ENCODE measurements around the gene CHST11. TPM values are rescaled to one million over a fixed set of nuclear protein-coding genes. Genes with fewer than 3 reads are reported as not detected.
A peak's percentile ranks its signal among the peaks of the same experiment; 100 is the strongest.

CHST11 gene
- total and polyA plus RNA-seq, 10 donors = 5.2 to 65.1 (median 48.4) TPM

DNA sequence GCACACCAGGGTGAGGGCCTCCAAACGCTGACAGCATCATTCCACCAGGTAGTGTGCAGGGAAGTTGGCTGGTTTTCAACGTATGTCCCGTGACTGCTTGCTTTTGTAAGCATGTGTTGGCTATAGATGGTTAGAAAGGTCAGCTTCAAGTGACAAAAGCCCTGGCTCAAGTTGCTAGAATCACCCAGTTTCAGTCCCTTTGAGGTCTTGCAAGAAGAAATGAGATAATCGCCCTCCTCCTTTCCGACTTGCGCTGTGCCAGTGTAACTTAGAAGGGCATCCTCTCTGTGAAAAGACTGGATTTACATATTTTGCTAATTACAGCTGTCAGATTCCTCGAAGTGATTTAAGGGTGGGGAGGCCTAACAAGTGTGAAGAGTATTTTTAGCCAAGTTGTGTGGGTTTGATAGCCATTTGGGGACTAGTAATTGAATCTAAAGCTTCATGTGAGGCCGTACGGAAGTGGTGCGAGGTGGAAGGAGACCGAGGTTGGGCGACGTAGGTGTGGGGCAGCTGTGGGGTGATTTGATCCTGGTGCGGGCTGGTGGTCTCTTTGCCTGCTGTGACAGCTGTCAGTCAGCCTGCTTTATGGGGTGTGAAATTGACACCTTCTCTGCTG, 94.7 kb downstream of the CHST11 start:
- TF ChIP-seq POLR2AphosphoS5 (IDR thresholded peaks at IDR 0.05) = no peak
- TF ChIP-seq, protein P1, sequence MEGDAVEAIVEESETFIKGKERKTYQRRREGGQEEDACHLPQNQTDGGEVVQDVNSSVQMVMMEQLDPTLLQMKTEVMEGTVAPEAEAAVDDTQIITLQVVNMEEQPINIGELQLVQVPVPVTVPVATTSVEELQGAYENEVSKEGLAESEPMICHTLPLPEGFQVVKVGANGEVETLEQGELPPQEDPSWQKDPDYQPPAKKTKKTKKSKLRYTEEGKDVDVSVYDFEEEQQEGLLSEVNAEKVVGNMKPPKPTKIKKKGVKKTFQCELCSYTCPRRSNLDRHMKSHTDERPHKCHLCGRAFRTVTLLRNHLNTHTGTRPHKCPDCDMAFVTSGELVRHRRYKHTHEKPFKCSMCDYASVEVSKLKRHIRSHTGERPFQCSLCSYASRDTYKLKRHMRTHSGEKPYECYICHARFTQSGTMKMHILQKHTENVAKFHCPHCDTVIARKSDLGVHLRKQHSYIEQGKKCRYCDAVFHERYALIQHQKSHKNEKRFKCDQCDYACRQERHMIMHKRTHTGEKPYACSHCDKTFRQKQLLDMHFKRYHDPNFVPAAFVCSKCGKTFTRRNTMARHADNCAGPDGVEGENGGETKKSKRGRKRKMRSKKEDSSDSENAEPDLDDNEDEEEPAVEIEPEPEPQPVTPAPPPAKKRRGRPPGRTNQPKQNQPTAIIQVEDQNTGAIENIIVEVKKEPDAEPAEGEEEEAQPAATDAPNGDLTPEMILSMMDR (IDR thresholded peaks at IDR 0.05 in 8 of 11, conservative IDR thresholded peaks at IDR 0.05 in 3 of 11) = no peak
- TF ChIP-seq POLR2A (IDR thresholded peaks at IDR 0.05) = no peak
- intact Hi-C loops (cut with DNase I; ENCODE audit: low total_unique reads) = no loop called here

DNA sequence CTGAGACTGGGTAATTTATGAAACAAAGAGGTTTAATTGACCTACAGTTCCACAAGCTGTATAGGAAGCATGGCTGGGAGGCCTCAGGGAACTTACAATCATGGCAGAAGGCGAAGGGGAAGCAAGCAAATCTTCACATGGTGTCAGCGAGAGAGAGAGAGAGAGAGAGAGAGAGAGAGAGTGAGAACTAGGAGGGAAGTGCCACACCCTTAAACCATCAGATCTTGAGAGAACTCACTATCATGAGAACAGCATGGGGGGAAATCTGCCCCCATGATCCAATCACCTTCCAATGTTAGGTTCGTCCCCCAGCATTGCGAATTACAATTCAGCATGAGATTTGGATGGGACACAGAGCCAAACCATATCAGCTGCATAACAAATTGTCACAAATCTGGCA, 96.7 kb downstream of the CHST11 start:
- Histone ChIP-seq H3K9me3 (peaks cover 0 to 14% (median 5%) of the 10 kb centered on the region in 8 donors), H3K4me3 (no peak overlapping the region), H3K27me3 (replicated peaks in 1 of 7) (no peaks in the 10 kb centered on the region), H3K27ac (no peak overlapping the region), H3K4me1 (peaks cover 0 to 74% (median 9%) of the 10 kb centered on the region in 6 donors), H3K36me3 (no peaks in the 10 kb centered on the region)
- WGBS, 5 donors = 79 to 91% (median 81%) methylated on average over 4 of the region's 4 CpGs
- intact Hi-C loops (cut with DNase I; ENCODE audit: low total_unique reads) = no loop called here
- no peak for DNase-seq
- no peak for TF ChIP-seq POLR2A (IDR thresholded peaks at IDR 0.05)
- TF ChIP-seq, protein P1 (IDR thresholded peaks at IDR 0.05 in 8 of 11, conservative IDR thresholded peaks at IDR 0.05 in 3 of 11) = no peak
- TF ChIP-seq POLR2AphosphoS5 (IDR thresholded peaks at IDR 0.05) = no peak

More for the DNA sequence above, 94.7 kb downstream of the CHST11 start:
- DNase-seq = no peak
- no peak overlapping the region for H3K27ac ChIP-seq
- 78 to 85% (median 82%) methylated on average over 14 of the region's 14 CpGs for WGBS, 5 donors
- H3K27me3 ChIP-seq (replicated peaks in 1 of 7) = no peaks in the 10 kb centered on the region
- H3K4me1 ChIP-seq = peaks cover 9 to 85% (median 16%) of the 10 kb centered on the region in 6 donors
- H3K9me3 ChIP-seq = peaks cover 0 to 14% (median 5%) of the 10 kb centered on the region in 8 donors
- no peaks in the 10 kb centered on the region for H3K36me3 ChIP-seq
- H3K4me3 ChIP-seq = no peak overlapping the region

DNA sequence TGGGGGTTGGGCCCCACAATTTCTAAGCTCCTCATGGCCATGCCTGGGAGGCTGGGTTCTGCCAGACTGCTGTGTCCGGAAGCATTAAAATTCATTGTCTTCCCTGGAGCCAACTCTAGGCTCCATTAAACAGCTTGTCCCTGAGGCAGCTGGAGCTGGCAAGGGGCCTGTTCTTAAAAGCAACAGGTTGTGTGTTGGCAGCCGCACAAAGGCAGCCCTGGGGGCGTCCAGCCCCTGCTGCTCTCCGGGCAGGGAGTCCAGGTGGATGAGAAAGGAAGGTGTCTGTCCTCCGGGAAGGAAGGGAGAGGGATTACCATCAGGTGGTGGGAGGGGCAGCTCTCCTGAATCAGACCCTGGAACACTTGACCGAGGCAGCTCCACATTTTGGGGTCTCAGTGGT, 98.9 kb downstream of the CHST11 start:
- WGBS, 5 donors = 60 to 82% (median 81%) methylated on average over 5 to 6 of the region's 6 CpGs
- no peaks in the 10 kb centered on the region for H3K36me3 ChIP-seq
- no peak overlapping the region for H3K27ac ChIP-seq
- H3K9me3 ChIP-seq = peaks cover 0 to 14% (median 5%) of the 10 kb centered on the region in 8 donors
- H3K4me3 ChIP-seq = no peak overlapping the region
- no peaks in the 10 kb centered on the region for H3K27me3 ChIP-seq (replicated peaks in 1 of 7)
- H3K4me1 ChIP-seq = peaks cover 0 to 52% (median 6%) of the 10 kb centered on the region in 6 donors
- no peak for DNase-seq
- peak in 1 of 3 donors; percentile 9 for TF ChIP-seq POLR2AphosphoS5 (IDR thresholded peaks at IDR 0.05)
- TF ChIP-seq, protein P1 (IDR thresholded peaks at IDR 0.05 in 8 of 11, conservative IDR thresholded peaks at IDR 0.05 in 3 of 11) = no peak
- intact Hi-C loops (cut with DNase I; ENCODE audit: low total_unique reads) = no loop called here

DNA sequence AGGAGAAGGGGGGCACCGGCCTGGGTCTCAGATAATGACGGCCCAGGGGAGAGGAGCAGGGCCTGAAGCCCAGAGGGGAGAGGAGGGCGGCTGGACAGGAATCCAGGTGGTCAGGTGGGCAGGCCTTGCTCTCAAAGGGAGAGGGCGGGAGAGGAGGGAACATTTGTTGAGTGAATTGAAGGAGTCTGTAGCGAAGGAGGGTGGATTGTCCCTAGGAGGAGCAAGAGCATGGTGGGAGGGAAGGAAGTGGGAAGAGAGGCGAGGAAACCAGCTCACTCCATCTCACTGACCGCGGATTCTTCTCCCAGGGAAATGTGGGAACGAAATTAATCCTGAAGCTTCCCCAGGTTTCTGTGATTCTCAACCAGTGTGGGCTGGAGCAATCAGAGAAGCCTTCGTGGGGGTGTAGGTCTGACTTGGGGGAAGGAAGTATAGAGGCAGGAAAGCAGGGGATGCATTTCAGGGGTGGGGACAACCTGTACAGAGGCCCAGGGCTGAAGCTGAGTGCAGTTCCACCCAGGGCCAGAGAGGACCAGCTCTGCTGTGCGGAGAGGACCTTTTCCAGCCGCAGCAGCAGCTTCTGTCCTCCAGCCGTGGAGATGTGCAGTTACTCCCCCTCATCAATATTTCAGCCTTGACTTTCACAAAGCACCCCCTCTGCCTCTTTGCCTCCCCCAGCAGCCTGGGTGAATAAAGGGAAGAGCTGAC, 100.9 kb downstream of the CHST11 start:
- Histone ChIP-seq H3K4me1 (peaks cover 0 to 33% (median 0%) of the 10 kb centered on the region in 6 donors), H3K27ac (no peak overlapping the region), H3K9me3 (peaks cover 0 to 14% (median 5%) of the 10 kb centered on the region in 8 donors), H3K36me3 (no peaks in the 10 kb centered on the region), H3K4me3 (no peak overlapping the region), H3K27me3 (replicated peaks in 1 of 7) (no peaks in the 10 kb centered on the region)
- WGBS, 5 donors = 83 to 90% (median 88%) methylated on average over 13 of the region's 13 CpGs
- TF ChIP-seq, protein P1 (IDR thresholded peaks at IDR 0.05 in 8 of 11, conservative IDR thresholded peaks at IDR 0.05 in 3 of 11) = no peak
- no peak for TF ChIP-seq POLR2AphosphoS5 (IDR thresholded peaks at IDR 0.05)
- TF ChIP-seq POLR2A (IDR thresholded peaks at IDR 0.05) = no peak
- intact Hi-C loops (cut with DNase I; ENCODE audit: low total_unique reads) = no loop called here
- DNase-seq = no peak

Data from spleen (tissue), 11 donors.